Naive thymus-derived CD4-positive, alpha-beta T cell (primary cell): ENCODE data around the gene CD69. TPM values are rescaled to one million over a fixed set of nuclear protein-coding genes. Genes with fewer than 3 reads are reported as not detected.
A peak's percentile ranks its signal among the peaks of the same experiment; 100 is the strongest.

Experiments
- ATAC-seq: fragments of 150-1000 bp; cut with Tn5 transposase; 2 replicates; pipeline ENCODE4 v1.10.0; 2021; ENCODE audit warnings: mild to moderate bottlenecking, moderate library complexity
- CTCF ChIA-PET: fragments of 350-600 bp; sonication (Branson Sonifier 250); formaldehyde crosslinking; loops from one replicate; lab custom pipeline; 2021; ENCODE audit warnings: antibody characterized with exemption; lab: Charles Lee
- POLR2A ChIA-PET: fragments of 350-600 bp; sonication (Branson Sonifier 250); formaldehyde crosslinking; loops from one replicate; lab custom pipeline; 2021; ENCODE audit warnings: antibody characterized with exemption, inconsistent platforms; lab: Charles Lee
- DNase-seq, 9 donors: peaks; one replicate each; pipeline versions ENCODE4 v3.0.0 to v3.0.0-alpha.2; 2020 to 2022; ENCODE audit warnings: mixed read lengths in 1 of 9
- H3K27ac ChIP-seq: one replicate; pipeline ENCODE4 v1.7.0; 2013; ENCODE audit warnings: mild to moderate bottlenecking, low read depth, low read length, moderate library complexity
- H3K27me3 ChIP-seq, 2 donors: one replicate each; pipeline ENCODE4 v1.7.0; 2013; ENCODE audit warnings: low read length in 2 of 2, mild to moderate bottlenecking in 2 of 2, moderate library complexity in 2 of 2; ENCODE audit not compliant: control insufficient read depth in 2 of 2, insufficient read depth in 2 of 2
- H3K36me3 ChIP-seq, 3 experiments: 1 replicate in 2 of 3; 2 replicates in 1 of 3; pipeline ENCODE4 v1.7.0; 2013; ENCODE audit warnings: low read length in 3 of 3, mild to moderate bottlenecking in 3 of 3, moderate library complexity in 1 of 3; ENCODE audit not compliant: insufficient read depth in 3 of 3, control insufficient read depth in 2 of 3
- H3K4me1 ChIP-seq, 2 donors: one replicate each; pipeline ENCODE4 v1.7.0; 2013; ENCODE audit warnings: low read length in 2 of 2, mild to moderate bottlenecking in 2 of 2, moderate library complexity in 1 of 2; ENCODE audit not compliant: control insufficient read depth in 2 of 2, insufficient read depth in 2 of 2
- H3K4me3 ChIP-seq: 2 replicates; pipeline ENCODE4 v1.7.0; 2013; ENCODE audit warnings: mild to moderate bottlenecking, low read length
- H3K9me3 ChIP-seq, 3 experiments: 1 replicate in 2 of 3; 2 replicates in 1 of 3; pipeline ENCODE4 v1.7.0; 2013; ENCODE audit warnings: low read length in 3 of 3; ENCODE audit not compliant: control insufficient read depth in 2 of 3
- H3K27ac Mint-ChIP-seq, 9 donors: one replicate each; pipeline ENCODE4 v1.8.0; 2020 to 2022; ENCODE audit warnings: mixed read lengths in 9 of 9, mild to moderate bottlenecking in 8 of 9, moderate library complexity in 5 of 9, inconsistent platforms in 2 of 9
- H3K27me3 Mint-ChIP-seq, 5 donors: one replicate each; pipeline ENCODE4 v1.8.0; 2021 to 2022; ENCODE audit warnings: mixed read lengths in 5 of 5, mild to moderate bottlenecking in 1 of 5
- H3K36me3 Mint-ChIP-seq, 5 donors: one replicate each; pipeline ENCODE4 v1.8.0; 2020 to 2022; ENCODE audit warnings: mixed read lengths in 5 of 5, mild to moderate bottlenecking in 3 of 5, inconsistent platforms in 1 of 5
- H3K4me1 Mint-ChIP-seq, 7 donors: one replicate each; pipeline ENCODE4 v1.8.0; 2020 to 2022; ENCODE audit warnings: mixed read lengths in 7 of 7, mild to moderate bottlenecking in 3 of 7, inconsistent platforms in 1 of 7
- H3K4me3 Mint-ChIP-seq, 10 donors: one replicate each; pipeline ENCODE4 v1.8.0; 2020 to 2022; ENCODE audit warnings: mild to moderate bottlenecking in 10 of 10, mixed read lengths in 10 of 10, moderate library complexity in 6 of 10, inconsistent platforms in 2 of 10
- H3K9me3 Mint-ChIP-seq, 11 donors: one replicate each; pipeline ENCODE4 v1.8.0; 2020 to 2022; ENCODE audit warnings: mixed read lengths in 11 of 11, mild to moderate bottlenecking in 4 of 11, inconsistent platforms in 1 of 11, moderate library complexity in 1 of 11
- intact Hi-C, 2 donors: fragments of 100-400 bp; cut with micrococcal nuclease; formaldehyde crosslinking; loops; one replicate each; pipeline ENCODE4 v1.15.1; 2023
- polyA plus RNA-seq, 2 donors: library from polyadenylated mRNA; unstranded; fragments of 300-500 nt; fragmentation: Illumina TruSeq; gene quantifications; one replicate each; pipeline ENCODE4 v1.2.3, GENCODE V29; 2021
- total RNA-seq, 6 experiments: library from RNA in 5 of 6; stranded (reverse) in 5 of 6; gene quantifications; 1 replicate in 5 of 6; 2 replicates in 1 of 6; pipeline ENCODE4 v1.2.3 and lab custom pipeline; 2021 to 2026

The CD69 gene
- 100 to 1,000 TPM in 3 of 5 experiments, 10 to 100 TPM in 2; 25.8 to 588 (median 125) TPM for total RNA-seq
- 100 to 1,000 TPM; 113 to 201 TPM for polyA plus RNA-seq
- 1,688 reads per million, percentile 100 among the genes with 10 or more reads in this experiment for total RNA-seq (lab: John Stamatoyannopoulos, UW)

- peak; percentile 75 for ATAC-seq
- Mint-ChIP-seq H3K9me3 (peaks cover 0 to 2% (median 0%) of the 10 kb centered on the region in 11 donors), H3K27me3 (no peaks in the 10 kb centered on the region), H3K27ac (peak within 1 kb of the TSS; percentile 97 to 100 (median 100)), H3K4me1 (peaks cover 31 to 65% (median 55%) of the 10 kb centered on the region in 7 donors), H3K4me3 (peak within 1 kb of the TSS; percentile 87 to 99 (median 97)), H3K36me3 (peaks cover 5 to 34% (median 9%) of the 10 kb centered on the region in 5 donors)
- Histone ChIP-seq H3K27ac (peak within 1 kb of the TSS; percentile 98), H3K36me3 (peaks cover 0 to 8% (median 8%) of the 10 kb centered on the region in 3 experiments), H3K27me3 (no peaks in the 10 kb centered on the region), H3K9me3 (no peaks in the 10 kb centered on the region), H3K4me3 (peak within 1 kb of the TSS; percentile 70), H3K4me1 (peaks cover 34 to 51% of the 10 kb centered on the region in 2 donors)
- intact Hi-C loops = loop anchor here (1.0 to 2.0 kb wide), 6 partner anchors 20 to 962 kb away; partner anchors contain the start of genes CLEC2B (in 1 of the 2), CLEC2D (in 1 of the 2) and YBX3 (in 1 of the 2)
- peak; percentile 50 to 92 (median 85) for DNase-seq
- CTCF ChIA-PET = interaction anchor here (0.5 to 19.4 kb wide), 8 partner anchors 10 to 249 kb away, joined by 3 to 616 read pairs (median 4); no protein-coding TSS in a partner anchor
- POLR2A ChIA-PET = interaction anchor here (0.5 to 19.3 kb wide), 24 partner anchors 9 to 700 kb away, joined by 3 to 433 read pairs (median 6); partner anchors contain the start of genes CLEC2B and CLEC2D
Observed at GRCh38 chr12:9760699-9761418, at the start of gene CD69. Gene CD69 (minus strand): TSS chr12:9760901. CDS start chr12:9760820, 81 bp downstream.

GRCh38 chr12:9809866-9810265, 49.2 kb upstream of the CD69 start:
- H3K4me3 ChIP-seq = no peak overlapping the region
- intact Hi-C loops = loop anchor here (5.0 kb wide), 2 partner anchors 132 to 197 kb away; no protein-coding TSS in a partner anchor

GRCh38 chr12:9809338-9809737, 48.6 kb upstream of the CD69 start:
- H3K27me3 Mint-ChIP-seq = peaks cover 0 to 44% (median 7%) of the 10 kb centered on the region in 5 donors
- Histone ChIP-seq H3K4me1 (no peaks in the 10 kb centered on the region), H3K36me3 (no peaks in the 10 kb centered on the region), H3K9me3 (no peaks in the 10 kb centered on the region), H3K27me3 (no peaks in the 10 kb centered on the region), H3K27ac (no peak overlapping the region), H3K4me3 (no peak overlapping the region)
- ChIA-PET CTCF (interaction anchor here (1.1 to 6.3 kb wide), 2 partner anchors 14 to 59 kb away, joined by 3 to 34 read pairs; no protein-coding TSS in a partner anchor), POLR2A (interaction anchor here (1.0 to 1.5 kb wide), 4 partner anchors 13 to 119 kb away, joined by 3 to 4 read pairs (median 4); no protein-coding TSS in a partner anchor)
- peaks cover 0 to 4% (median 0%) of the 10 kb centered on the region in 5 donors for H3K36me3 Mint-ChIP-seq
- peaks cover 6 to 27% (median 14%) of the 10 kb centered on the region in 7 donors for H3K4me1 Mint-ChIP-seq
- H3K27ac Mint-ChIP-seq = no peak overlapping the region
- DNase-seq (no peak), ATAC-seq (no peak)
- H3K9me3 Mint-ChIP-seq = no peaks in the 10 kb centered on the region
- intact Hi-C loops = no loop called here
- H3K4me3 Mint-ChIP-seq = no peak overlapping the region

More at GRCh38 chr12:9809866-9810265, 49.2 kb upstream of the CD69 start:
- H3K9me3 ChIP-seq = no peaks in the 10 kb centered on the region
- CTCF ChIA-PET = interaction anchor here (6.3 kb wide), 1 partner anchor 60 kb away, joined by 34 read pairs; no protein-coding TSS in a partner anchor
- Mint-ChIP-seq H3K27ac (no peak overlapping the region), H3K4me3 (no peak overlapping the region), H3K9me3 (no peaks in the 10 kb centered on the region), H3K36me3 (peaks cover 0 to 2% (median 0%) of the 10 kb centered on the region in 5 donors), H3K27me3 (peaks cover 0 to 40% (median 7%) of the 10 kb centered on the region in 5 donors), H3K4me1 (peaks cover 6 to 27% (median 14%) of the 10 kb centered on the region in 7 donors)
- no peaks in the 10 kb centered on the region for H3K27me3 ChIP-seq
- H3K36me3 ChIP-seq = no peaks in the 10 kb centered on the region
- ATAC-seq (no peak), DNase-seq (no peak)
- no peaks in the 10 kb centered on the region for H3K4me1 ChIP-seq
- H3K27ac ChIP-seq = no peak overlapping the region
- POLR2A ChIA-PET = interaction anchor here (1.0 to 1.3 kb wide), 2 partner anchors 35 to 51 kb away, joined by 4 read pairs; no protein-coding TSS in a partner anchor

DNA sequence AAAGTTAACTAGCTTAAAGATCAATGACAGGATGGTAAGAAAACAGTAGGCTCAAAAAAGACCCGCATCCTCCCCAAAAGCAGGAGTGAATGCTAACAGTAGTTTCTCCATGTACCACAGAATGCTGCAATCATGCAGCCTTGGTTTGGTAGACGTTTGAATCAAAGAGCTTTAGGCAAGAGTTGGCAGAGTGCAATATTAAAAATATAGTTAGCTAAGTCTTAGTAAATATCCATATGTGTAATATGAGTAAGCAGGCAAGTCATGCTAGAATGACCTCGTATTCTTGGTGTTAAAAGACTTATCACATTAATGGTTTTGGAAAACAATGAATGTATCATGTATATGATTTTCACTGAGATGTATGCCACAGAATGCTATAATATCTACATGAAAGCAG, 47.8 kb upstream of the CD69 start:
- H3K4me1 ChIP-seq = no peaks in the 10 kb centered on the region
- ChIA-PET CTCF (interaction anchor here (1.1 to 6.3 kb wide), 2 partner anchors 13 to 59 kb away, joined by 3 to 34 read pairs; no protein-coding TSS in a partner anchor), POLR2A (interaction anchor here (1.2 to 1.5 kb wide), 4 partner anchors 12 to 120 kb away, joined by 3 to 4 read pairs (median 3); no protein-coding TSS in a partner anchor)
- DNase-seq (no peak), ATAC-seq (no peak)
- Mint-ChIP-seq H3K27ac (no peak overlapping the region), H3K4me3 (no peak overlapping the region), H3K36me3 (peaks cover 0 to 6% (median 0%) of the 10 kb centered on the region in 5 donors), H3K9me3 (no peaks in the 10 kb centered on the region), H3K27me3 (peaks cover 0 to 51% (median 7%) of the 10 kb centered on the region in 5 donors), H3K4me1 (peaks cover 4 to 22% (median 7%) of the 10 kb centered on the region in 7 donors)
- H3K36me3 ChIP-seq = no peaks in the 10 kb centered on the region
- no peak overlapping the region for H3K27ac ChIP-seq
- no peaks in the 10 kb centered on the region for H3K27me3 ChIP-seq
- intact Hi-C loops = no loop called here
- no peaks in the 10 kb centered on the region for H3K9me3 ChIP-seq
- H3K4me3 ChIP-seq = no peak overlapping the region

GRCh38 chr12:9806714-9807113, 46.0 kb upstream of the CD69 start:
- ChIA-PET POLR2A (interaction anchor here (0.6 kb wide), 1 partner anchor 56 kb away, joined by 3 read pairs; no protein-coding TSS in a partner anchor), CTCF (interaction anchor here (1.2 to 6.3 kb wide), 3 partner anchors 57 to 134 kb away, joined by 3 to 34 read pairs (median 4); no protein-coding TSS in a partner anchor)
- Histone ChIP-seq H3K9me3 (no peaks in the 10 kb centered on the region), H3K4me1 (no peaks in the 10 kb centered on the region), H3K4me3 (no peak overlapping the region), H3K27ac (no peak overlapping the region), H3K36me3 (no peaks in the 10 kb centered on the region), H3K27me3 (no peaks in the 10 kb centered on the region)
- ATAC-seq = no peak
- intact Hi-C loops = no loop called here
- H3K9me3 Mint-ChIP-seq = no peaks in the 10 kb centered on the region
- peaks cover 2 to 13% (median 4%) of the 10 kb centered on the region in 7 donors for H3K4me1 Mint-ChIP-seq
- DNase-seq = no peak
- H3K27me3 Mint-ChIP-seq = peaks cover 0 to 62% (median 7%) of the 10 kb centered on the region in 5 donors
- H3K27ac Mint-ChIP-seq = no peak overlapping the region
- H3K36me3 Mint-ChIP-seq = peaks cover 0 to 7% (median 0%) of the 10 kb centered on the region in 5 donors
- H3K4me3 Mint-ChIP-seq = no peak overlapping the region

GRCh38 chr12:9805883-9806282, 45.2 kb upstream of the CD69 start:
- H3K27me3 Mint-ChIP-seq = peaks cover 0 to 58% (median 4%) of the 10 kb centered on the region in 5 donors
- H3K36me3 Mint-ChIP-seq = peaks cover 0 to 13% (median 0%) of the 10 kb centered on the region in 5 donors

More at GRCh38 chr12:9805883-9806282, 45.2 kb upstream of the CD69 start:
- H3K4me3 Mint-ChIP-seq = no peak overlapping the region
- ATAC-seq (no peak), DNase-seq (no peak)
- POLR2A ChIA-PET = interaction anchor here (1.1 kb wide), 1 partner anchor 55 kb away, joined by 3 read pairs; no protein-coding TSS in a partner anchor
- Histone ChIP-seq H3K36me3 (no peaks in the 10 kb centered on the region), H3K27me3 (no peaks in the 10 kb centered on the region), H3K9me3 (no peaks in the 10 kb centered on the region), H3K4me3 (no peak overlapping the region), H3K4me1 (no peaks in the 10 kb centered on the region), H3K27ac (no peak overlapping the region)
- CTCF ChIA-PET = interaction anchor here (1.2 to 6.3 kb wide), 3 partner anchors 56 to 135 kb away, joined by 3 to 34 read pairs (median 4); no protein-coding TSS in a partner anchor
- peaks cover 2 to 7% (median 4%) of the 10 kb centered on the region in 7 donors for H3K4me1 Mint-ChIP-seq
- intact Hi-C loops = no loop called here
- peaks cover 0 to 4% (median 0%) of the 10 kb centered on the region in 11 donors for H3K9me3 Mint-ChIP-seq
- H3K27ac Mint-ChIP-seq = no peak overlapping the region
